ENCODE data around the gene FSTL5.
"Not testable (repeated sequence)": the region's sequence is repeated elsewhere in the genome, so short reads cannot be mapped to it uniquely, and the experiment has no call there.

The FSTL5 gene

GRCh38 chr4:161762796-161763195, 401.0 kb downstream of the FSTL5 start:
- ChIA-PET CTCF (no interaction called here), POLR2A (no interaction called here)
- TF ChIP-seq ELF4 (IDR thresholded peaks at IDR 0.05) (no peak), CTBP1 (IDR thresholded peaks at IDR 0.05; ENCODE audit: borderline replicate concordance) (no peak), NFRKB (IDR thresholded peaks at IDR 0.05) (no peak), TARDBP (IDR thresholded peaks at IDR 0.05) (no peak), ARNT (IDR thresholded peaks at IDR 0.05) (no peak), ZNF384 (IDR thresholded peaks at IDR 0.05) (no peak), LEF1 (IDR thresholded peaks at IDR 0.05; ENCODE audit: borderline replicate concordance) (no peak), BHLHE40 (IDR thresholded peaks at IDR 0.05; ENCODE audit: borderline replicate concordance) (no peak), HDGF (IDR thresholded peaks at IDR 0.05; ENCODE audit: borderline replicate concordance) (no peak), FOXM1 (IDR thresholded peaks at IDR 0.05; ENCODE audit: borderline replicate concordance) (no peak), L3MBTL2 (conservative IDR thresholded peaks at IDR 0.05) (no peak), SP1 (IDR thresholded peaks at IDR 0.05) (no peak), SUZ12 (IDR thresholded peaks at IDR 0.05) (no peak), FOXA1 (IDR thresholded peaks at IDR 0.05) (no peak), FOXK2 (IDR thresholded peaks at IDR 0.05) (no peak)
- TF ChIP-seq, protein P1, sequence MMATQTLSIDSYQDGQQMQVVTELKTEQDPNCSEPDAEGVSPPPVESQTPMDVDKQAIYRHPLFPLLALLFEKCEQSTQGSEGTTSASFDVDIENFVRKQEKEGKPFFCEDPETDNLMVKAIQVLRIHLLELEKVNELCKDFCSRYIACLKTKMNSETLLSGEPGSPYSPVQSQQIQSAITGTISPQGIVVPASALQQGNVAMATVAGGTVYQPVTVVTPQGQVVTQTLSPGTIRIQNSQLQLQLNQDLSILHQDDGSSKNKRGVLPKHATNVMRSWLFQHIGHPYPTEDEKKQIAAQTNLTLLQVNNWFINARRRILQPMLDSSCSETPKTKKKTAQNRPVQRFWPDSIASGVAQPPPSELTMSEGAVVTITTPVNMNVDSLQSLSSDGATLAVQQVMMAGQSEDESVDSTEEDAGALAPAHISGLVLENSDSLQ (IDR thresholded peaks at IDR 0.05) = no peak
- DNase-seq (ENCODE audit: extremely low spot score) = no peak

DNA sequence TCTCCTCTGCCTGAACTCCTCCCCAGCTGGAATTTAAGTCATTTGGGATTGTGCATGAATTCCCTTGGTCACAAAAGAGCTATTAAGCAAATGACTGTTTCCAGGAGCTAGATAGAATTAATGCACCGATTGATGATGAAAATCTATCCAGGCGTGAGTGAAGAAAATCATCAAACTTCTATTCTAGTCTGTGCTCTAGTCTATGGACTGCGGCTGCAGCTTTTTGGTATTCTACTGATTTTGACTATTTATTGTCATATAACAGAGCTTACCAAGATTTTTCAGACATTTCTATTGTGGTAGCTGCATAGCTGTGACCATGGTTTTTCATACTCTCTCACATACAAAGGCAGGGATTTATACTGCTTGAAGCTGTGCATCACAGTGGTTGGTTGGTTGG, 403.8 kb downstream of the FSTL5 start:
- TF ChIP-seq ELF4 (IDR thresholded peaks at IDR 0.05) = no peak
- no peak for TF ChIP-seq NFRKB (IDR thresholded peaks at IDR 0.05)
- TF ChIP-seq BHLHE40 (IDR thresholded peaks at IDR 0.05; ENCODE audit: borderline replicate concordance) = no peak
- no peak for TF ChIP-seq ZNF384 (IDR thresholded peaks at IDR 0.05)
- TF ChIP-seq HDGF (IDR thresholded peaks at IDR 0.05; ENCODE audit: borderline replicate concordance) = no peak
- TF ChIP-seq TARDBP (IDR thresholded peaks at IDR 0.05) = no peak
- no peak for TF ChIP-seq LEF1 (IDR thresholded peaks at IDR 0.05; ENCODE audit: borderline replicate concordance)
- ChIA-PET POLR2A (no interaction called here), CTCF (no interaction called here)
- no peak for DNase-seq (ENCODE audit: extremely low spot score)

GRCh38 chr4:161758412-161758811, 405.4 kb downstream of the FSTL5 start:
- CTCF ChIA-PET; DNase-seq (ENCODE audit: extremely low spot score); POLR2A ChIA-PET: not testable (repeated sequence)

GRCh38 chr4:161728929-161729328, 434.9 kb downstream of the FSTL5 start:
- DNase-seq (ENCODE audit: extremely low spot score) = no peak
- POLR2A ChIA-PET = no interaction called here
- no peak for TF ChIP-seq SUZ12 (IDR thresholded peaks at IDR 0.05)
- TF ChIP-seq, protein P1 (IDR thresholded peaks at IDR 0.05) = no peak
- CTCF ChIA-PET = no interaction called here

- TF ChIP-seq FOXK2 (IDR thresholded peaks at IDR 0.05) (no peak), SP1 (IDR thresholded peaks at IDR 0.05) (no peak), ARNT (IDR thresholded peaks at IDR 0.05) (no peak), BHLHE40 (IDR thresholded peaks at IDR 0.05; ENCODE audit: borderline replicate concordance) (no peak)
- POLR2A ChIA-PET = no interaction called here
Observed at GRCh38 chr4:161721947-161722346, 441.9 kb downstream of the FSTL5 start.

DNA sequence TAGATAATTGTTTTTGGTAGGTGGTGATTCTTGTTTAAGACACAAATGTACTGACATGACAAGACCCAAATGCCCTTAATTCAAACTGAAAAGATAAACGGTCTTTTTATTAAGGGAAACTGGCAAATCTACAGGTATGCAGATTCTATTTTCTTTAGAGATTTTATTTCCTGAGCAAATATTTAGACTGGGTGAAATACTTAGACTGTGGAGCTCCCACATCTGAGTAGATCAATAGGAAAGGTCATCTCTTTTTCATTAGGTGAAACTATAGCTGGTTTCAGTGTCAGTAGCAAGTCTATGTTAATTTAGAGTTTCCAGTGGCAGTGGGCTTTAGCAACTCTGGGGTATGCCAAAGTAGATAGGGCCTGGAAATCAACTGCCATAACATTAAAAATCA, 446.7 kb downstream of the FSTL5 start:
- CTCF ChIA-PET = no interaction called here
- no peak for TF ChIP-seq ZNF384 (IDR thresholded peaks at IDR 0.05)
- TF ChIP-seq SP1 (IDR thresholded peaks at IDR 0.05) = no peak
- no peak for TF ChIP-seq ARNT (IDR thresholded peaks at IDR 0.05)
- TF ChIP-seq FOXA1 (IDR thresholded peaks at IDR 0.05) = no peak
- POLR2A ChIA-PET = interaction anchor here (0.5 kb wide), 1 partner anchor 1703 kb away, joined by 3 read pairs; no protein-coding TSS in a partner anchor
- no peak for DNase-seq (ENCODE audit: extremely low spot score)

More at GRCh38 chr4:161721947-161722346, 441.9 kb downstream of the FSTL5 start:
- CTCF ChIA-PET = no interaction called here
- no peak for DNase-seq (ENCODE audit: extremely low spot score)

- CTCF ChIA-PET = no interaction called here
- POLR2A ChIA-PET = no interaction called here
- no peak for DNase-seq (ENCODE audit: extremely low spot score)
- TF ChIP-seq ARNT (IDR thresholded peaks at IDR 0.05) (no peak), SUZ12 (IDR thresholded peaks at IDR 0.05) (no peak), ELF4 (IDR thresholded peaks at IDR 0.05) (no peak), BHLHE40 (IDR thresholded peaks at IDR 0.05; ENCODE audit: borderline replicate concordance) (no peak), ZNF384 (IDR thresholded peaks at IDR 0.05) (no peak), FOXM1 (IDR thresholded peaks at IDR 0.05; ENCODE audit: borderline replicate concordance) (no peak), HDGF (IDR thresholded peaks at IDR 0.05; ENCODE audit: borderline replicate concordance) (no peak), FOXK2 (IDR thresholded peaks at IDR 0.05) (no peak), FOXA1 (IDR thresholded peaks at IDR 0.05) (no peak), TARDBP (IDR thresholded peaks at IDR 0.05) (no peak), CTBP1 (IDR thresholded peaks at IDR 0.05; ENCODE audit: borderline replicate concordance) (no peak)
- TF ChIP-seq, protein P1 (IDR thresholded peaks at IDR 0.05) = no peak
Observed at GRCh38 chr4:161714931-161715330, 448.9 kb downstream of the FSTL5 start.
